Activated CD4-positive, CD25-positive, alpha-beta regulatory T cell (primary cell): ENCODE results near the gene AUH.
"Not testable (repeated sequence)": the region's sequence is repeated elsewhere in the genome, so short reads cannot be mapped to it uniquely, and the experiment has no call there.

Experiments
- DNase-seq, 4 experiments: peaks; one replicate each; lab custom pipeline; 2025; lab: John Stamatoyannopoulos, UW

Gene AUH

DNA sequence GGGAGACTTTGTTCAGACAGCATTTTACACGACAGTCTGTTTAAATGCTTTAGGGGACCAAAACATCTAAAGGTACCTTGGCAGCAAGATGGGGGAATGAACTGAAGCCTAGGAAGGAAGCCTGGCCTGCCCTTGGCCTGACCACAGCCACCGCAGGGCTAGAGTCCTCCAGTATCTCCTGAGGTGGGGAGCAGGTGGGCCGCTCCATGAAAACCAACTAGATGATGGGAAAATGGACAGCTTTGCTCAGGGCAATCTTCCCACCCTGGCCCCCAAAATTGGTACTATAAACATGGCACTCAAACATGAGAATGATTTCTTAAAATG, 153.3 kb downstream of the AUH start:
- no peak for DNase-seq

DNA sequence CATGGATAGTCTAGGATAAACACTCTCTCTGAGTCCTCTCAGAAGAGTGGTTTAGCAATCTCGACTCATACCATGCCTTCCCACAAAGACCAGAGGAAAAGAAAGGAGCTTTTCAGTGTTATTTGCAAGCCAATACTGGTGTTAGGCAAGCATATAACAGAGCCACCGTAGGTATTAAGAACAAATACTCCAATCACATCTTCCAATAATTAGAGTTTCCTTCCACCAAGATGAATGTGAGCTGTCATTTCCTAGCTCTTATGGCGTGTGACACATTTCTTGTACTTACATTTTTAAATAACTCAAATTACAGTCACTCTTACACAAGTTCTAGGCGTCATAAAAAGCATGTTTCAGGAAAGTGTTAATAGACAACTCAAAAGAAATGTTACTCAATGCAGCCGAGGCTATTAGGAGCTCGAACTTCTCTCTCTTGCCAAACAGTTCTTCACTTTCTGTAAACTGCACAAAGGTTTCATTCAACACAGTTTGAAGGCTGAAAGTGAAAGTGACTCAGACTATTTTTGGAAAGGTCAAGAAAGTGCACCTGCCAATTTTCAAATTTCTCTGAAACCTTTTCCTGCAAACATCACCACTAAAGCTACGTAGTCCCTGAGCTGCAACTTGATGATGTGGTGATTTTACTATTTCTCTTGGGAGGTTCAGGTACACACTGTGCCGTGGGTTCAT, 153.8 kb downstream of the AUH start:
- no peak for DNase-seq

DNA sequence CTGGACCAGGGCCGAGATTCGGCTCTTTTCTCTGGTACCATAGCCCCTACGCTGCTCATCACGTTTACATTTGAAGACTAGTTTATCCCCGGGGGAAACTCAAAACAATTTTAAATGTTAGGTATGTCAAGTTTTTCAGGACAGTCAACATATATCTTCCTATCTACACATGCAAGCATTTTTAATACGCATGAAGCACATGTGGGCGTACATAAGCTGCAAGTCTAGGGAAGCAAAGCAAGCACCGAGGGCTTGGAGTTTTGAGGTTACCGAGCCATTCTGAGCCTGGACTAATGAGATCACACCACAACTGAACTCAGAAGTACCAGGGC, 154.4 kb downstream of the AUH start:
- no peak for DNase-seq

DNA sequence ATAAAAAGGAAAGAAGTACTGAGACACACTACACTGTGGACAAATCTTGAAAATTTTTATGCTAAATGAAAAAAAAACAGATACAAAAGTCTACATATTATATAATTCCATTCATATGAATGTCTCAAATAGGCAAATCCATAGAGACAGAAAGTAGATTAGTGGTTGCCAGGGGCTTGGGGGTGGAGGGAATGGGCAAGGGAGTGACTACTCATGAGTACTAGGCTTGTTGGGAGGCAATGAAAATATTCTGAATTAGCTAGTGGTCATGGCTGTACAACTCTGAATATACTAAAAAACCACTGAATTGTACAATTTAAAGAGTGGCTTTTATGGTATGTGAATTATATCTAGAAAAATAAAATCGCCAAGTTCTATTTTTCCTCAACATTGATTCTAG, 154.9 kb downstream of the AUH start:
- no peak for DNase-seq

DNA sequence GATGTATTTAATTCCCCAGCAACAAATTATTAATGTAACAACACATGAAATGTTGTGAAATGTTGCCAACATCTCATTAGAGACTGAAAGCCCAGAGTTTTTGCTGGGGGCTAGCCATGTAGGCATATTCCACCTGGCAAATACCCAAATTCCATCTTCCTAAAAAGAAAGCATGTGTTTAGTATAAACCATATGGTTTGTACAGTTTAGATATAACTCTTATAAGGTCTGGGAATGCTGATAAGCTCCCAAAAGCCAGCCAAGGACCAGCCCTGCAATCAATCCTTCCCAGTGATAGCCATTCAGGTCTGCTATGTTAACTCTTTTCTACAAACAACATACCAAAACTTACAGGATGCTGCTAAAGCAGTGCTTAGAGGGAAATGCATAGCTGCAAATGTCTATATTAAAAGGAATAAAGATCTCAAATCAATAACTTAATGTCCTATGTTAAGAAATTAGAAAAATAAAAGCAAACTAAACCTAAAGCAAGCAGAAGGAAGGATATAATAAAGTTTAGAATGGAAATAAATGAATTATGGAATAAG, 158.9 kb downstream of the AUH start:
- DNase-seq, result no peak

DNA sequence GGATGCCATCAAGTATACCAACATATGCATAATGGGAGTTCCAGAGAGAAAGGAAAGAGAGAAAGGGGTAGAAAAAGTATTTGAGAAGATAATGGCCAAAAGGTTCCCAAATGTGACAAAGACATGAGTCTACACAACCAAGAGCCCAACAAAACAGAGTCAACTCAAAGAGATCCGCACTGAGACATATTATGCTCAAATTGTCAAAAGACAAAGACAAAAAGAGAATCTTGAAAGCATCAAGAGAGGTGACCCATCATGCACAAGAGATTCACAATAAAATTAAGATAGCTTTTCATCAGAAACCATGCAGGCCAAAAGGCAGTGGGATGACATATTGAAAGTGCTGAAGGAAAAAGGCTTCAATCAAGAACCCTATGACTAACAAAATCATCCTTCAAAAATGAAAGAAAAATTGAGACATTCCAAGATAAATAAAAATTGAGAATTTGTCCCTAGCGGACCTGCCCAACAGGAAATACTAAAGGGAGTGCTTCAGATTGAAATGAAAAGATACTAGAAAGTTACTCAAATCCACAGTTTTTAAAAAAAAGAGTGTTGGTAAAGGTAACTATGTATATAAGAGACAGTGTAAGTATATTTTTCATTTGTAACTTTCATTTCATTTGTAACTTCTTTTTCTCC, 160.9 kb downstream of the AUH start:
- no peak for DNase-seq

DNA sequence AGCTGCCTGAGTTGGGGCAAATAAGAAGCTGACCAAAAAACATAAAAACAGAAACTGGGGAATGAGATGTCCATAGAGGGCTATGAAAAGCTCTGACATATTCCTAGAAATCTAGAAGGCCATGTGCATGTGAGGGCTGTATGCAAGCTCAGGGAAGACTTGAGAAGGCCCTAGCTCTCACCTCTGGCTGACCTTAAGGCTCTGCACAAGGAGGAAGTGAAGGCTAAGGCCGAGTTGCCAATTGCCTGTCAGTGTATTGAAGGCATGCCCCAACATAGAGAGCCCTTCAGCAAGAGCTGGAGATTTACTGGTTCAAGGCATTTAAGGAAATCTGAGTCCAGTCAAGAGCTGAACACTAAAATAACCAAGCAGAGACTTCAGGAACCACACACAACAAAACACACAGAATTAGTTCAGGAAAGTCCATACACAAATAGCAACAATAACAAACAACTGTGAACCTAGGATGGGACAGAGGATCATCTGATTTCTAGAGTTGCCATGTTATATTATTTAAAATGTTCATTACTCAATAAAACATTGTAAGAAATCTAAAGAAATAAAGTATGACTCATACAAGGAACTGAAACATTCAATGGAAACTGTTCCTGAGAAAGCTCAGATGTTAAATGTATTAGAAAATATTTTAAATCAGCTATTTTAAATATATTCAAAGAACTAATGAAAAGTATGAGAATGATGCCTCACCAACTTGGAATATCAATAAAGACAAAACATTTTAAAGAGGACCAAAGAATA, 161.8 kb downstream of the AUH start:
- DNase-seq, result no peak

DNA sequence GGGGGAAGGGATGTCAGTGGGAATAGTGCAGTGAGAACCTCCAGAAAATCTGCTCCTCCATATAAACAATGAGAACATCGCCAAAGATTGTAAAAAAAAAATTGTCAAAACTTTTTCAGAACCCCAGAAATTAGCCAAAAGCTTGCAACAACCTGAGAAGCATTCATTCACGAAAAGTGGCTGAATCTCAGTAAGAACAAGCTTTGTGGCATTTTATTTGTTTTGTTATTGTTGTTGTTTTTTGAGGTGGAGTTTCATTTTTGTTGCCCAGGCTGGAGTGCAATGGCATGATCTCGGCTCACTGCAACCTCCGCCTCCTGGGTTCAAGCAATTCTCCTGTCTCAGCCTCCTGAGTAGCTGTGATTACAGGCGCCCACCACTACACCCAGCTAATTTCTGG, 162.8 kb downstream of the AUH start:
- not testable (repeated sequence) for DNase-seq

DNA sequence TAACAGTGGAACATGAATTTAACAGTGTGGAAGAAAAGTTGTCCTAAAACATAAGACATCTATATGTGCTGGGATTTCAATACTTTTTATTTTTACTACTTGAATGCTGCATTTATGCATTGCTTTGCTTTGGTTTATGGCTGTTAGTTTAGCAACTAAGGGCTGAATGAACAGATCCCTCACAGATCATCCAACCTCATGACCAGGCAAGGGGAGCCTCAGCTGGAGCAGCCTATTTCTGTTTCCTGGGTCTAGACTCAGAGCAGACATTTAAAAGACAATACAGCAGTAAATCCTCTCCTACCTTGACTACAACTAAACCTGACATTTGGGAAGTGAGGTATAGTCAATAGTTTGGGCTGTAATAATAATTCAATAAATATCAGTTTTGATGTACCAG, 163.3 kb downstream of the AUH start:
- no peak for DNase-seq

DNA sequence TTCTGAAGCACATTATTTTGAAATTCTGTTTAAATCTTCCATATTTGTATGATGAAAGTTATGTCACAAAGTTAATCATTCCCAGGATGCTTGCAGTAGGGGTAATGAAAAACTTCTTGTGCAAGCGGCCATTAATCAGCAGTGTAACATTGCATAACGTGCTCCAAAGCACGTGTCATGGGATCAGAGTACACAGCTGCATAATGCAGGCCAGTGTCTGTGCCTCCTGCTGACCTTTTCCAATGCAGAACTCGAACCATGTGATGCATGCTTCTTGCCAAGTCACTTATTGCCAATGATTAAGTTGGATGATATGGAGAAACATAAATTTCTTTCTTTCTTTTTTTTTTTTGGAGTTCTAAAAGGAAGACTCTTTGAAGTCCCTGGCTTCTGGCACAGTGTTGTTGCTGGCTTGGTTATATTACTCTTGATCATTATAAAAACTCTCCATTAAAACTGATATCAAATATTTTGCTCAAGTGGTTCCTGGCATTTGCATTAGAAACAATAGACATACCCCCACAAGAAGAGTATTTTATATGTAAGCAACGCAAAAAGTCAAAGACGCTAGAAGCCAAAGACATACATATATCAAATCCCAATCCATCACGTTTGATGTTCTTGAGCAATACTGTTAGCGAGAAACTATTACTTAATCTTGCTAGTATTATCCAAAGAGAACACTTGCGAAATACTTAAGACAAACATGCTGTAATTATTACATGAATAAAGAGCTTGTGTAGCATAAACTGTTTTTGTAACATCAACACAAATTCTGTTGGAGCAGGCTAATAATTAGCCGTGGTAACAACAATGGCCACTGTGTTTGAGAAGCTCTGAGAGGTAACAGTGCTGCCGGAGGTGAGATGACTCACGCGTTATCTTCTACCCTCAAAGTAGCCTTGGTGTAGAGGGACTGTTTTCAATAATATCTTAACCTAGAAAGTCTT, 164.2 kb downstream of the AUH start:
- DNase-seq, result no peak

DNA sequence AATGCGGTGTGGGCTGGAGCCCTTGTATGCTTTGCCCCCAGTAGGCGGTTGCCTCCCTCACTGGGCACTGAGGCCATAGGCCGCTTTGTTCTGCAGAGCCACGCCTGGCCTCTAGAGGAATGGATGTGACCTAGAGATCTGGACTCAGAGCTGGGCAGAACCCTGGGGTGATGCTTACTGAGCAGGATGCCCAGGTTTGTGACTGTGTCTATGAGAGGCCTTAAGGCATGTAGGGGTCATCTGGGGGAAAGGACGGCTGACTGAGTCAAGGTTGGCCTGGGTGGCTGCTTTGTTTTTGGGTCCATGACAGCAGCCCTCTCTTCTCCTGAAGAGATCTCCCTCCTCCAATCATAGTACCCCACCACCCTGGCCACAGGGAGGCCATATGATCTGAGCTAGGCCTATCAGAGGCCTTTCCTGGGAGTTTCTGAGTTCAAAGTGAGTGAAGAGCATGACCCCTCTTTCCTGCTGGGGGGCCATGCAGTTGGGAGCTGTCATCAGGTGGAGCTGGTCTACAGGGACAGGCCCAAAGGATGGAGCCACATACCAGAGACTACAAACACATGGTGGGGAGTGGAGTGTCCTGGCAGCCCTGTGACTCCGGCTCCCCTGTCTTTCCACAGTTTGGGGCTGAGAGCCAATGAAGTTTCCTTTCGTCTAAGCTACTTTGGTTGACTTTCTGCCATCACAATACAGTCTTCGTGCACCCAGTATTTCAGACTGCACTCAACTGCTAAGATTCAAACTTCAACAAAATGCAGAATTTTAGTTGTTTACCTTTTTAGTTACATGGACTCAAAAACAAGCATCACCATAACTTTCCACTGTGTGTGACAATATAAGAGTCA, 165.4 kb downstream of the AUH start:
- no peak for DNase-seq

DNA sequence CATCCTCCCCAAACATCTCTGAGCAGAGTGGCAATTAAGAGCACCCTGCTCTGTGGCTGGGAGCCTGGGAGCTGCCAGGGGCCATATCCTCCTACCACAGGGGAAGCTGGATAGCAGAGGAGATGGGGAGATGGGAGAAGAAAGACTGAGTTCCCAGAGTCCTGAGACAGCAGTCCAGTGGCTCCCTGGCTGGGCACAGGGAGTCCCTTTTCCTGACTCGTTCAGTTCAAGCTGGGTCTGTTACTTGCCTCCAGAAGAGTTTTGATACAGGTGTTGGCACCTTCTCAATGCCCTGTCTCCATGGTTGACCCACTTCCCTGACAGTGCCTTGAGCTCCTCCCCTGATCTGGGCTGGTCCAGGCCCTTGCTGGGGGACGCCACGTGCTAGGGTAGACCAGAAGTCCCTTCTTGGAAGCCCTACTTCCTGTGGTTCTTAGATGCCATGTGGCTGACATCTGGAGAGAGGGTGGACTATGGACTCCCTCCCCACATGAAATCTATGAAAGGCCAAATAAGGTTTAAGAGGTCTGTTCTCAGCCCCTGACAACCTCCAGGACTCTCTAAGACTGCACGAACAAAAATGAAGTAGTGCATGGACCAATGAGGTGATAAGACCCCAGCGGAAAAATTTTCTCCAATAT, 166.2 kb downstream of the AUH start:
- DNase-seq, result no peak

DNA sequence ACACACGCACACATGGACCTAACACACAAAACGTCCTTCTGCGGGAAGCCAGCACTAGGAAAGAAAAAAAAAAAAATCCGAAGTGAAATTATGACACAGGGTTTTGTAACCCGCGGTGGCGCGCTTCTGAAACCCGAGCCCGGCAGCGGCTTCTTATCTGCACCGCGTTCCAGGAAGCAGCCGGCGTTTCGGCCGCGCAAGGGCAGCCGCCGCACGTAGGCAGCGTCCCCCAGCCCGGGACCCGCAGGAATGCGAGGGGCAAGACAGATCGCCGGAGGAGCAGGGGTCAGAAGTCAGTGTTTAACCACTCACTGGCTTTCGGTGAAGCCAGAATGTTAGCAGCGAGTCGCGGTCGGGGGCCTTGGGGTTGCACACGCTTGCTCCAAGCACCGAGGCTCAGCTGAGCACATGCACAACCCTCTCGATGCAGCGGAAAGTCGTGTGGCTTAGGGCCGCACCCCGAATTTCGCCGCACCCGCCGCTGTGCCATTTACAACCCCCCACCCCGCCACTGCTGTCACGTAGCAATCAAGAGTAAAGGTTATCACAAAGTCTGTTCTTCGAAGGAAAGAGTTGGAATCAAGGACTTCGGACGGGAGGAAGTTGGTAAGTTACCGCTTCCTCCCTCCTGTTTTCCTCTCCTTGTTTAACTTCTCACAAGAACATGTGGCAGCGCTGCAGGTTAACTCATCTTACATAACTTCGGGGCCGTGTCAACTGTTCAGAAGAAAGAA, 167.9 kb downstream of the AUH start:
- peak; percentile 39 to 72 (median 46) for DNase-seq

DNA sequence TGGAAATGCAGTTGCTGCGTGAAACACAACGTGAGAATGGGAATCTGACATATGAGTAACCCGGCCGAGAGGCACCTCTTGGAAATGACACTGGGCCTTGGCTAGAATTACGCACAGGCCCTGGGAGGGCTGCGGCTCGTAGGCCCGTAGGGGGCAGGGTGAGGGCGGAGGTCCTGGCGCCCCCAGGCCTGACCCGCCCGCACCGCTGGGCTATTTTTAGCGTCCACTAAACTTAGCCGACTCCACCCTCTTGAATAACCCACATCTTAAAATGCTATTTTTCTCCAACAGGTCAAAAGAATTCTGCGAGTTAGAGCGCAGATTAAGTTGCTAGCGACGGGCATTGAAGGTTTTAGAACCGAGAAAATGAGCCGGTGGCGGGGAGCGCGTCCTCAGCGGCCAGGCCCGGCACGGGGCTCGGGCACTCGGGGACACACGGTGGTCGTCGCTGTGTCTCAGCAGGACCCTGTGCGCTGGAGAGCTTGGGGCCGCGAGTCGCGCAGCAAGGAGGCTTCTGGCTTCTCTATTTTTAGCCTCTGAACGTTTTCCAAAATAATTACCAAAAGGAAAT, 168.5 kb downstream of the AUH start:
- DNase-seq, result peak in 2 of 4 experiments; percentile 31 to 33

DNA sequence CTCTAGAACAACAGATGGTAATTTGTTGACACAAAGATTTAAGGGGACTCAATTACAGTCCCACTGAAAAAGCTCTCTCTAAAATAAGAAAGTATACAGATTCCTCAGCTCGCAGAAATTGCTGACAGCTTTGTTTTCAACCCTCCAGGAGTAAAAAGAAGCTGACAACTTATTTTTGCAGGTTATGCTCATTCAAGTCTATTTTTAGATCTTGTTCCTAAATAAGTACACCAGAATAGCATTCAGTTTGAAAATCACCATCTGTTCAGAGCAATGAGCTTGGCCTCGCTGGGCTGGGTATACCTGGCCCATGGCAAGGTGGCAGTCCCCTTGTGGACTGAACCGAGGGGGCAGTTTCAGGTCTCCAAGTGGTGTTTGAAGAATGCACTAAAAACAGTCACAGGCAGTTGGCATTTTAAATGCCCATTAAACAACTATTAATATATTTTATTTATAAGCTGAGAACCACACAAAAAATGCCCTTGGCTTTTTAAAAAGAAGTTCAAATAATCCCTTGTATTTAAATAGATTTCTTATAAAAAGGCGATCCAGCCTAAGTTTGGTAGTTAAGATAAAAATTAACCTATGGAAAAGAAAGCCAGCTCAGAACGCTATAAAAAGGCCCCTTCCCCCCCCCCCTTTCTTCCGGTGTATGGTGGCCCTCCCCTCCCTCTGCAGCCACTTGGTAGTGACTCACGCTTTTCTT, 169.2 kb downstream of the AUH start:
- no peak for DNase-seq

DNA sequence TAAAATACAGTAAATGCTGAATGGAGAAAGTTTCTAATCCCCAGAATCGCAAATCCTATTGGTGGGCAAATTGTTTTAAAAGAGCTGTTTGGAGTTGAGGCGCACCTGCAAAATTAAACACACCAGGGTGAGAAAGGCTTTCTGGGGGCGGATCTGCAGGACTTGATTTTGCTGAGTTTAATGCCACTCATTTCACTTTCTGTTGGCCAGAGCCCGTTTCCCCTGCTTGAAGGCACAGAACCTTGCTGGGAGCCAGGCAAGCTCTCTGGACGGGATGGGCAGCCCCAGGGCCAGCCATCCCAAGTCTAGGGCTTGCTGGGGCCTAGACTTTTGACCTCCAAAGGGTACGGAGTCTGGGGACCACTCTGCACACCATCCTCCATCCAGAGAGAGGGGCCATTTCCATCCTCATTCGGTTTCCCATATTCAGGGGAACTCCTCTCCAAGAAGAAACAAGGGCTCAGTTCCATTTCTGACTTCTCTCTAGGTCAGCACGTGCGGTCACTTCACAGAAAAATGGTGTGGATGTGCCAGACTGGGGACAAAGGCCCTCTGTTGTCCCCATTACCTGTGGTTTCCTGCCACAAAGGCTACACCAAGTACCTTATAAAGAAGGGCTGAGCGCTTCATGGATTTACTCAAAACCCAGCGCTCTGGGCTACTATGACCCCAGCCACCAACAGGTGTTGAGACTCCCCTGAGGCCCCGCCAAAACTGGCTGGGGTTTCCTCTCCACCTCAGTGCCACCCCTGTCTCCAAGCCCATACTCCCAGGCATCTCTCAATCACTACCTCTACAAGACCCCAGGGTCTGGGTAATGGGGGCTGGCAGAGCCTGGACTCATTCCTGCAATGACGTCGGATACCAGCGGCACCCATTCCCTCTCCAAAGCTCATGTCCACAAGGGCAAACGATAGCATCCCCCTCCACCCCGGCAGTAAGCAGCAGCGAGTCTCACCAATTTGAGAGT, 170.0 kb downstream of the AUH start:
- DNase-seq, result no peak

DNA sequence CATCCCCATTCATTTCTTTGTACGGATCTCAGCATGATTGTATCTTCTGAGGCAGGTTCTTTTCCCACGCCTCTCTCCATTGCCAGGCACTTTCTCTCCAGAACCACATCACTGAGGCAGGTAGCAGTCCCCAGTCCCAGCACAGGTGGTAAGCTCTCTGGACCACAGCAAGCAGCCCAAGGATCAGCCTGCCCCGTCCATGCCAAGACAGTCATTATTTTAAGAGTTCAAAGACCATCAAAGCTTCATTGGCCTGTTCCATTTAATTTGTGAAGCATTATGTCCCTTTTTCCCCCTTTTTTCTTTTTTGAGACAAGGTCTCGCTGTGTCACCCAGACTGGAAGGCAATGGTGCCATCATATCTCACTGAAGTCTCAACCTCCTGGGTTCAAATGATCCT, 171.7 kb downstream of the AUH start:
- no peak for DNase-seq
